NCI-H1417 (cell line): ENCODE measurements around the gene RBP5.

Experiments used
- DNase-seq, 3 experiments: peaks; one replicate each; lab custom pipeline; 2025; lab: John Stamatoyannopoulos, UW

RBP5 gene

DNA sequence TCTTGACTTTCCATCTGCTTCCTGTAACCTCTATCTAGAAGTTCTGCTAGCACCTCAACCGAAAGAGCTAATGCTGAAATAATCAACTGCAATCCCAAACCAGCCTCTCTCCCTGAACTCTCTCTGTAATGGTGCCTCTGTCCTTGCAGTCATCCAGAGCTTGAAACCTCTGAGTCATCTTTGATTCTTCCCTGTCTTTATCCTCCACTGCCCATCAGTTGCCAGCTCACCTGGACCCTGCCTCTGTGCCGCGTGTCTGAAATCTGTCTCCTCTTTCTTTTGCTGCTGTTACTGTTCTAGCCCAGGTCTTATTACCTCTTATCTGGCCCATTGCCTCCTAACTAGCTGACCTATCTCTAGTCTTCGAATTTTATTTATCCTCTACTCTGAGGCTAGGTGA, 17.0 kb upstream of the RBP5 start:
- no peak for DNase-seq

DNA sequence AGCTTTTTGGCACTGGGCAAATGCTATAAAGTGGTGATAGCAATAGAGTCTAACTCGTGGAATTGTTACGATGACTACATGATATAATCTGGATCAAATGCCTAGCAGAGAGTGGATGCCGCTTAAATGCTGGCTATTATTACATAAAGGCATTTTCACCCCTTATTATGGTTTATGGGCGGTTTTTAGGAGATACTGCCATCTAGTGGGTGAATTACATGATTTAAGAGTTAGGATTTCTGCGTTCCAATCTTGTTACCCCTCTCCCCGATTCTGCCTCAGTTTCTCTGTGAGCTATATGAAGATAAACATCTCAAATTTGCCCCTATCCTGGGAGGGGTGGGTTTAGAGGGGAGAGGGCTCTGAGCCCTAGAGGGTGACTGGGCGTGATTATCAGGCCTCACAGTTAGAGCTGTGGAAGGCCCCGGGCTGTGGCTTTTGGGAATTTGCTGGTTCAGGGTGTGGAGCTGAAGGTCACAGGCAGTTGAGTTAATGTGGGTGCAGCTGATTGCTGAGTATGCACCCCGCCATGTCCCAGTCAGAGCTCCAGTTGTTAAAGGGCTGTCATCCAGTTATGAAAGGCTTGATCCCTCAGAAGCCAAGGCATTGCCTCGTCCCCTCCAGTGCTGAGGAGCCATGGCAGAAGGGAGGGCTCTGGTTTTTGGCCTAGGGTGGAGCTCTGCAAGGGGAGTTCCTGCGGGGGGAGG, 15.9 kb upstream of the RBP5 start:
- DNase-seq = peak; percentile 18 to 64 (median 29)

DNA sequence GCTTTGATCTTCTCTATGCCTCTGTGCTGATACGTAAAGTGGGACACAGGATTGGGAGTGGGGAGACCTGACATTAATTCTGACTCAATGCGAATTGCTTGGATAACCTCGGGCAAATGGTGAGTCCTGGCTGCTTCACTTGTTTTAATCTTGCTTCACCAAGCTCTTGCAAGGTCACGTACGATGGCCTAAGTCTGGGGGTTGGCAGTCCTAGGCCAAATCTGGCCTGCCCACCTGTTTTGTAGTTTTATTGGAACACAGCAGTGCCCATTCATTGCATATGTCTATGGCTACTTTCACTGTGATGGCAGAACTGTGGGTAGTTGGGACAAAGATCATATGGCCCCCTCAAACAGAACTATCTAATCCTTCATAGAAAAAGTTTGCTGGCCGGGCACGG, 14.9 kb upstream of the RBP5 start:
- no peak for DNase-seq

DNA sequence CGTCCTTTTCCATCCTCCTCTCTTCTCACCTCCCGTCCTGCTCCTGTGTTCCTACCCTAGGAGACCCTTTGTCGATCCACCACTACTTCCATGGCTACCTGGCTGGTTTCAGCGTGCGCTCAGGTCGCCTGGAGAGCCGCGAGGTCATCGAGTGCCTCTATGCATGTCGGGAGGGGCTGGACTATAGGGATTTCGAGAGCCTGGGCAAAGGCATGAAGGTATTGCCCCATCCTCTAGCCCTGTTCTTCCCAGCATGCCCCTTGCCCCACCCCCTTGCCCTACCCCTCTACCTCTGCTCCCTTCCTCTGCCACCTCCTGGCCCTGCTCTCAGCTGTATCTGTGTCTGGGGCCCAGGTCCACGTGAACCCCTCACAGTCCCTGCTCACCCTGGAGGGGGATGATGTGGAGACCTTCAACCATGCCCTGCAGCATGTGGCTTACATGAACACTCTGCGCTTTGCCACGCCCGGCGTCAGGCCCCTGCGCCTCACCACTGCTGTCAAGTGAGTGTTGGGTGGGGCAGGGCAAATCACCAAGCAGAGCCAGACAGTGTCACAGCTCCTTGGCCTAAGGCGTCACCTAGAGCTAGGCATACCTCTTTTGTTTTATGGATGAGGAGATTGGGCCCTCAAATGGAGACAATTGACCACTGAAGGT, 14.2 kb upstream of the RBP5 start:
- no peak for DNase-seq

DNA sequence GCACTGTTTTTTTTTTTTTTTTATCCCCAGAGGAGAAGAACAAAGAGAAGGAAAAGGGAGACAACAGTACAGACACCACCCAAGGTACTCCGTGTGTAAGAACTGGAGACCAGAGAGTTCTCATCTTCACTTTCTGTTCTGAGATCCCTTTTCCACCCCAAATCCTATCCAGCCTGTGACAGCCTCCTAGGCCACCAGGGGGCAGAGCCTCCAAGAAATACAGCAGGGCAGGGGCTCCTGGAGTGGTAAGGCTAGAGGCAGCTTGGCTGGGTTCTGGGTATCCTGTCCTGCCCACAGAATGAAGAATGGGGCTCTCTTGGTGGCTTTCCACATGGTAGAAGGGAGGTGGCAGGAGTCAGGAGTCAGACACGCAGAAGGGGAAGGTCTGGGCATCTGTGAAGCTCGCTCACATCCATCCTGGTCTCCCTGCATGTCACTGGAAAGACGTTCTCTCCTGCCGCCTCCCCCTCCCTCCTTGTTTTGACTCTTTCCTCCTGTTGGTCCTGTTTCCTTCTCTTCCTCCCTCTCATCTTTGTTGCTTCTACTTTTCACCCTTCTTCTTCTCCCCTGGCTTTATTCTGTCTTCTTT, 13.5 kb upstream of the RBP5 start:
- DNase-seq = peak; percentile 19 to 66 (median 32)

DNA sequence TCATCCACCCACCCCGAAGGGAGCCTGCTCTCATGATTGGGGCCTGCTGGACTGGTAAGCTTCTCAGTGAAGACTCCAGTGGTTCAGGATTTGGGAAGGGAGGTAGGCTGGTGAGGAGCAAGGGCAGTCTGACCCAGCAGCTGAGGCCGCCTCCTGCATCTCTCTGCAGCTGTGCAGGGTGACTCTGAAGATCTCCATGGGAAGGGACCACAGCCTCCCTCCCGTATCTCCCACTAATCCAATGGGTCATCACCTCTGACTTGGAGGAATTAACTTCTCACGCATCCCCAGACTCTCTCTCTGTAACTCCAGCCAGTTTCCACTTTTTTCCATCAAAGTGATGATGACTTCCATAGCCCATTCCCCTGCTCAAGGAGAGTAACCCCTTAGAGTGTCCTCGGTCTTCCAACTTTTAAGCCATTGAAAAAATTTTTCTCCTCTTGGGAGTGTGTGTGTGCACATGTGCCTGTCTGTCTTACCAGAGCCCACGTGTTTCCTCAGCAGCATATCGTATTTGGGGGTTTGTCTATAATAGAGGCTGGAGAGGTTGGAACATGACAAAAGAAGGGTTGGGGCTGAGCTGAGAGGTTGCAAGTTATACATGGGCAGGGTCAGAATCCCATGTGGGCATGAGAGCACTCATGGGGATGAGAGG, 12.8 kb upstream of the RBP5 start:
- no peak for DNase-seq

DNA sequence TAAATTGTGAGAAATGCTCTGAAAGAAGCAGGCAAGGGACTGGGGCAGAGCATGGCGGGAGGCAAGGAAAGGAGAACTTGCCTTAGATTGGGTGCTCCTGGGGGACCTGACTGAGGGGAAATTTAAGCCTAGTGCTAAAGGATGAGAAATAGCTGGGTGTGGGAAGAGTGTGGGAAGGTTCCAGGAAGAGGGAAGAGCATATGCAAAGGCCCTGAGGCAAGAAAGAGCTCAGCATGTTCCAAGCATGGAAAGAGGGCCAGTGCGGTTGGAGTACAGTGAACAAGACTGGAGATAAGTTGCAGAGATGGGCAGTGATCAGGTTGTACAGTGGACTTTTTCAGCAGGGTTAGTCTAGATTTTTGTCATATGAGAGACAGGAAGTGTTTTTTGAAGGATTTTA, 10.5 kb upstream of the RBP5 start:
- DNase-seq = no peak

DNA sequence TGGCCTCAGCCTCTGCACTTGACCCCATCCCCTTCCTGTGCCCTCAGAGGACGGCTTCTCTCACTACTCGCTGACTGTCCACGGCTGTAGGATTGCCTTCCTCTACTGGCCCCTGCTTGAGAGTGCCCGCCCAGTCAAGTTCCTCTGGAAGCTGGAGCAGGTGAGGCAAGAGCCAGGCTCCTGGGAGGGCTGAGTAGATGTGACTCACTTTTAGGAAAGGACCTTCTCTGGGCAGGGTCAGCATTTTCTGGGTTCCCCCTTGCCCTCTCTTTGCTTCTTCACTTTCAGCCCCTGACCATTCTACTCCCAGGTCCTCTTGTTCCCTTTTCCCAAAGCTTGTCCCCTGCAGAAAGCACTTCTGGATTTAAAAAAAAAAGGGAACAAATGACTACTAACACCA, 9.2 kb upstream of the RBP5 start:
- DNase-seq = no peak

DNA sequence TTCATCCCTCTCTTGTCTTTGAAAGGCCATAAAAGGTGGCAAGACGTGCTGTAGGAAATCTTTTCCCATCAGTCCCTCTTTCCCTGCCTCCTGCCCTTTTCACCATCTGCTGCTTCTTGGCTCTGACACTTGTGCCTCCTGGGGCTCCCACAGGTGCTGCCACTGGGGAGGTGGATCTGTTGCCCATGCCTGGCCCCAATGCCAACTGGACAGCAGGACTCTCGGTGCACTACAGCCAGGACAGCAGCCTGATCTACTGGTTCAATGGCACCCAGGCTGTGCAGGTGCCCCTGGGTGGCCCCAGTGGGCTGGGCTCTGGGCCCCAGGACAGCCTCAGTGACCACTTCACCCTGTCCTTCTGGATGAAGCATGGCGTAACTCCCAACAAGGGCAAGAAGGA, 8.0 kb upstream of the RBP5 start:
- DNase-seq = no peak

DNA sequence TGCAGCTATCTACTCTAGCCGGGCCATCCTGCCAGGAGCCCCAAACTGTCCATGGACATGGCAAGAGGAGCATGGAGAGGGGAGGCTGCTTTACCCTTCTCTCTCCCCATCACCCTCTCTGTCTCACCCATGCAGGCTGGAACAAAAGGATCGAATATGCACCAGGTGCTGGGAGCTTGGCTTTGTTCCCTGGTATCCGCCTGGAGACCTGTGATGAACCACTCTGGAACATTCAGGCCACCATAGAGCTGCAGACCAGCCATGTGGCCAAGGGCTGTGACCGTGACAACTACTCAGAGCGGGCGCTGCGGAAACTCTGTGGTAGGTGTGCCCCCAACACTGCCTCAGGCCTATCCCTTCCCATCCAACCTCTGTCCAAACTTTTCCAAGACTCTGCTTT, 7.4 kb upstream of the RBP5 start:
- DNase-seq = no peak

DNA sequence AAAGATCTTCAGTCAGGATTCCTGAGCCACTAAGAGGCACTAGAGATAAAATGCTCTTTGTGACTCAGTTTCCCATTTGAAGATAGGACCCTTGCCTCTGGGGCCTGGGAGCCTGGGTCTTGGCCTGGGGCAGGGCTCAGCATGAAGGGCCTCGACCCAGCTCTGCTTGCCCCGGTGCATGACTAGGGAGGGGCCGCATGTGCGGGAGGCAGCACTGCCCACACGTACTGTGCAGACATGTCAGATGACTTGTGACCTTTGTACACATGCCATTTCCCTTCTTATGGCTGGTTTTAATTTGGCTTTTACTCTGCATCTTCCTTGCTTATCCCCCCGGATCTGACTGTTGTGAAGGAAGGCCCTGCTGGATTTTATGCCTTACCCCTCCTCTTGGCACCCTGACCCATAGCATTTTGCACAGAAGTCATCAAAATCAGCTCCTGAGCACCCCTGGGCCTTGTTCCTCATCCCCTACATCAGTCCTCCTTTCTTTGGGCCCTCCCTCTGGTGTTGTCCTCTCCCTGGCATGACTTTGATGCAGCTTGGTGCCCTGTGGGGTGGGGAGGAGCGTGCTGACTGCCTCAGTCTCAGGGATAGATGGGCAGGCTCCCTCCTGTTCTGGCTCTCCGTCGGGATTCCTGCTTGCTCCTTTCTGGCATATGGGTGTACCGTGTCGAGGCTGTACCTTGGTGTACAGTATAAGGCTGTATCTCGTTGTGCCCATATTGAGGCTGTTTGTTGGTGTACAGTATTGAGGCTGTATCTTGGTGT, 5.9 kb upstream of the RBP5 start:
- DNase-seq = no peak

DNA sequence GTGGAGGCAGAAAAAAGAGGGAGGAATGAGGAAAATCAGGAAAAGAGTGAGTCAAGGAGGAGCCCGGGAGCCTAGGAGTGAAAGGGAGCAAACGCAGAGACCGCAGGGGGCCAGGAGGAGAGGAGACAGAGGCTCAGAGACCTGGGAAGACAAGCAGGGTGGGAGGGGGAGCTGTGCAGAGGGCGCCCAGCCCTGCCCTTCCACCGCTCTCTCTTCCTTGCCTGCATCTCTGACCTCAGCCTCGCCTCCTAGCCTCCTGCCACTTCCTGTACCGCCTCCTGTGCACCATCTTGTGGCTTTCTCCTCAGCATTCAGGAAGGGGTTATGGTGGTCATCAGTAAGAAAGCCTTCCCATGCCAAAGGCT, 2.8 kb upstream of the RBP5 start:
- no peak for DNase-seq

DNA sequence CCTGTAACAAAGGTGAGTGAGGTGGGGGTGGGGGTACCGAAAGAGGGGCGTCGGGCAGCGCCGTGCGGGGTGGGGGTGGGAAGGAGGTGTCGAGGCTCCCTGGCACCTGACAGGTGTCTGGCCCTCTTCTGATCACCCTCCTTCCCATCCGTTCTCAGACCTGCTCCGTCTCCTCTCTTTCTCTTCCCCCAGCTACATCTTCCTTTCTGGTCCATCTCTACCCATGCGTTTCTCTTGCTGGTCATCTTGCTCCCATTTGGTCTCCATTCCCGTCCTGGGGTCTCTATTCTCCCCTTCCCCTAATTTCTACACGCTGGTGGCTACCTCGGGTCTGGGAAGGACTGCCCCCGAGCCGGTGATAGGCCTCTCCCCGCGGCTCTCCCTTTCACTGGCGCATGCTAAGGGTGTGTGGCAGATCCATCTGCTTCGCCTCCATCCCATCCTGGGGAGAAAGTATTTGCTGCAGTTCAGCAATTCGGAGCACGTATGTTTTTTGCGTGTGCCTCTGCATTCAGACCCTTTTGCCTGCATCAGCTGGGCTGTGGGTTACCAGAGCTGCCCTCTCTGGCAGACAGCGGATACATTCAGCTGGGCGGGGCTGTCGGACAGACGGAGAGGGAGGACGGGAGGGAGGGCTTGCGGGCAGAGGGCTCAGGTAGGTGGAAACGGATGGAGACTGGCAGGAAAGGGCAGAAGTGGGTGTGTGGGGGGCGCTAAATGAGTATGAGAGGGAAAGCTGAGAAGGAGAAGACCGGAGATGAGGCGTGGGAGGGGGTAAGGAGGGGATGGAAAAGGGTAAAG, 2.2 kb upstream of the RBP5 start:
- peak; percentile 26 to 77 (median 75) for DNase-seq

DNA sequence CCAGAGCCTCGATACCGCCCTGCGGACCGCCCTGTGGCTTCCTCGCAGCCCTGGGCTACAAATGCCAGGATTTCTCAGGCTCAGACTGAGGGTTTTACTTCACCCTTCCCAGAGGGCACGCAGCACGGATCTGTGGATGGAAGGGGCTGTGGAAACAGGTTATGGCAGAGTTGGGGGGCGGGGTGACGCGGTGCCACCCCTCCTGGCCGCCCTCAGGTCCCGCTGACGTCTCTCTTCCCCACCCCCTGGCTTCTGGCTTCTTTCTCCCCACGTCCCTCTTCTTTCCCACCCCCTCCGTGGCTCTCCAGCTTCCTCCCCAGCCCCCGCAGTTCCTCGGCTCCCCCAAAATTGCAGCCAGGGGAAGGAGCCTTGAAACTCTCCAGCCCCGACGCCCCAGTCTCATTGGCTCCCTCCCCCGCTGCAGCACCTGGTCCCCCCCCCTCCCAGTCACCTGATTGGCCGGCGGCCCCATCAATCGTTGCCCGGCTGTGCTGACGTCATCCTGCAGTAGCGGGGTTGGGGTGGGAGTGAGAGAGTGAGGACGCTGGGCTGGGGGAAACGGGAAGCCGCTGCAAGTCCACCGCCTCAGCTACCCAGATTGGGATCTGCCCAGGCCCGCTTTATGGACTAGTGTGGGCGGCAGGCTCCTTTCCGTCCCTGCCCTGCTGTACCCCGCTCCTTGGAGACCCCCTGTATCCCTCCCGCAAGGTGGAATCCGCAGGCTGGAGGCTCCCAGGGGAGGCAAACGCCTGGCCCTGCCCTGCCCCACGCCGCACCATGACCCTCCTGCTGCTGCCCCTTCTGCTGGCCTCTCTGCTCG, 1.4 kb upstream of the RBP5 start, which contains the start of gene CLSTN3:
Gene CLSTN3 (plus strand): TSS at position 500 of the 820 bp plus-strand sequence. CDS start 278 bp downstream, at position 778.
- peak; percentile 78 to 91 (median 88) for DNase-seq

DNA sequence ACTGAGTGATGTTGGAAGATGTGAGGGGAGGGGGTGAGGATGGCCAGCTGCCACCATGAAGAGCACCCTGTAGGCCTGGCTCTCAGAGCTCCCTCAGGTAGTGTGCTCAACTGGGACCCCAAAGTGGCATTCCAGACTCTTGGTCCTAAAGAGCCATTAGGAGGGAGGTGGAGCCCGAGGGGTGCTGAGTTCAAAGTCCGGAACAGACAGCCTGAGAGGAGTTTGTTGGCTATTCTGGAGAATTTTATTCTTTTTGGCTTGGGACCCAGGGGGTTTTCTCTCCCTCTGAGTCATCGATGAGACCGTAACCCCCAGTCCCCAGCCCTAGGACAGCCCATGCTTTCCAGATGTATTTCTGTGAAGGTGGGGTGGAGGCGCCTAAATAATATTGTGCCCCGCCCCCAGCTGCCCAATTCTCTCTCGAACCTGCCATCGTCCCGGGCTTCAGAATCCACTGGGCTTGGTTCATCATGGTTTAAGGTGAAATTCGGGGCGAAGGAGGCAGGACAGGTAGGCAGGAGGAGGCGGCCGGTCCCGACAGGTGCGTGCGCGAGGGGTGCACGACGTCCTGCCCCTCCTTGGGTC, 690 bp upstream of the RBP5 start:
- DNase-seq = no peak

DNA sequence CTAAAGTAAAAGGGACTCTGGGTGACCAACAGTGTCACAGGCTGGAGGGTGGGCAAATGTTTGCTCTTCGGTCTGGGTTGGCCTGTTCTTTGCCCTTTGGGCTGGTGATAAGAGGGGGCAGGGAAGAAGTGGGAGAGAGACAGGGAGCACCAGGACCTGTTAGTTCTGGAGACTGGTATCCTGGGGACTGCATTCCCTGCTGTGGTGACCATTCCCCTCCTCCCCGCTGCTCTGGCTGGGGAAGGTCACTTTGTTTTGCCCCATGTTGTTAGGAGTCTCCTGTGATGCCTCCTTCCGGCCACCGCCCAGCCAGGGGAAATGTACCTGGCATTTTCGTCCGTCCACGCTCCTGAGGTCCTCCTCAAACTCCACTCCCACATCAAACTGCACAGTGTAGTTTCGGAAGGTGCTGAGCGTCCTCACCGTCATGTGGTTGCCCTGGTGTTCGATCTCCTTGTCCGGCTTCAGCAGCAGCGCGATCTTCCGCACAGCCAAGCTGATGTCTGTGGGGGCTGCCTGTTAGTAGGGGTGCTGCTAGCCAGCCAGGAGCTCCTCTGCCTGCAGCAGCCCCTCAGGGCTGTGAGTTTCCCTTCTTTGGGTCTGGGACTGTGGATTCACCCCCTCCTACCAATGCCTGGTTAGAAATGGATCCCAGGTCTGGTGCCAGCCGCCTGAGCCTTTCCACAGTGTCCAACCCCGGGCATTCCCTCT, 618 bp downstream of the RBP5 start:
- DNase-seq = no peak

DNA sequence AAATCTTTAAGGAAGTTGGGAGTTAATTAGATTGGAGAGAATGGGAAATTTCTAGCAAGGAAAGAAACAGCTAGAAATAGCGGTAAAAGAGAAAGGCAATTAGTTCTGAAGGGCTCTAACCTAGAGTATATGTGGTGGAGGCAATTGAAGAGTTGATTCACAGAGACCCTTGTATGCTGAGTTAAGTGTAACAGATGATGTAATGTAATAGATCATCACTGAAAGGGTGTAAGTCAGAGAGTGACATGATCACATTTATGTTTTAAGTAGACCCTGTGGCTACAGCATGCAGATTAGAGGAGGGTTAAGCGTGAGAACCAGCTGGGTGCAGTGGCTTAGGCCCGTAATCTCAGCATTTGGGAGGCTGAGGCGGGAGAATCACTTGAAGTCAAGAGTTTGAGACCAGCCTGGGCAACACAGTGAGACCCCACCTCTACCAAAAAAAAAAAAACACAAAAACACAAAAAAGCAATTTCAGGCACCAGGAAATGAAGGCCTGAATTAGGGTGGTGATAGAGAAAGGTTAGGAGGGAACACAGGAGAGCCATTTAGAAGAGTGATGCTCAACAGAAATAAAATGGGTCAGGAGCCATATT, 3.0 kb downstream of the RBP5 start:
- DNase-seq = no peak

DNA sequence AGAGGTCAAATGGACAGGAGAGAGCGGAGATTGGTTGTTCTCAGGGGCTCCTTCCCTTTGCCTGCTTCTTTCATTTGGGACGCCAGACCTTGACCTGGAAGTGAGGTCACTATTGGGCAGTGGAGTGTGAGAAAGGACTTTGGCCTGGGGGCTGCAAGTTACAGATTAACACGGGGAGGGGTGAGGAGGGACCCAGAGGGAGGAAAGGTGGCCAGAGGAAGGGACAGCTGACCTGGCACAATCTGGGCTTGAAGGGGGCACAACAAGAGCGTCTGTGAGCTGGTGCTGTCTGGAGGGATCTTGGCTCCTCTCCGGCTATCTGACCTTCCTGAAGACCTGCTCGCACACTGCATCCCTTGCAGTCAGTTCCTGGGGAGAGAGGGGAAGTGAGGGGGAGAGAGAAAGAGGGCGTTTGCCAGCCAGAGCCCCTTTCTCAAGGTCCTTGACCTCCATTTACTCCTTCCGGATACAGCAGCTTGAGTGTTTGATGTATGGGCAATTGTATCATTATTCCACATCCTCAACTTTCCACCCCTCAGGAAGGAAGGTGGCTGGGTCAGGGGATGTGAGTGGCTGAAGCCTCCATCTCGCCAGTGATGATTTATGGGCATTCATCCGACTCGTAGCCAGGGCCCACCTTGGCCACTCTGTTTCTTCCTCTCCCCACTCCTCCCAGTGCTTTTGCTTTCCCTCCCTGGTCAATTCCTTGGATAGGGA, 4.7 kb downstream of the RBP5 start:
- DNase-seq = no peak
